GM13976 (cell line): ENCODE measurements around the gene FETUB.

Source experiments
- DNase-seq: peaks from one replicate; pipeline ENCODE4 v3.0.0; 2012; ENCODE audit warnings: low spot score
- in situ Hi-C: fragments of 300-500 bp; cut with MboI; formaldehyde crosslinking; loops from one replicate; pipeline ENCODE4 v1.12.0; 2022; ENCODE audit warnings: low sequenced_read_pairs, mixed read lengths, inconsistent platforms; ENCODE audit not compliant: unreplicated experiment
- TF ChIP-seq, protein P1 (sequence below): IDR thresholded peaks from 2 replicates; pipeline ENCODE4 v1.5.1; 2012; ENCODE audit warnings: borderline replicate concordance, mild to moderate bottlenecking; ENCODE audit not compliant: insufficient read depth; ENCODE audit errors: extremely low read depth, missing control alignments, control extremely low read depth

Gene FETUB

DNA sequence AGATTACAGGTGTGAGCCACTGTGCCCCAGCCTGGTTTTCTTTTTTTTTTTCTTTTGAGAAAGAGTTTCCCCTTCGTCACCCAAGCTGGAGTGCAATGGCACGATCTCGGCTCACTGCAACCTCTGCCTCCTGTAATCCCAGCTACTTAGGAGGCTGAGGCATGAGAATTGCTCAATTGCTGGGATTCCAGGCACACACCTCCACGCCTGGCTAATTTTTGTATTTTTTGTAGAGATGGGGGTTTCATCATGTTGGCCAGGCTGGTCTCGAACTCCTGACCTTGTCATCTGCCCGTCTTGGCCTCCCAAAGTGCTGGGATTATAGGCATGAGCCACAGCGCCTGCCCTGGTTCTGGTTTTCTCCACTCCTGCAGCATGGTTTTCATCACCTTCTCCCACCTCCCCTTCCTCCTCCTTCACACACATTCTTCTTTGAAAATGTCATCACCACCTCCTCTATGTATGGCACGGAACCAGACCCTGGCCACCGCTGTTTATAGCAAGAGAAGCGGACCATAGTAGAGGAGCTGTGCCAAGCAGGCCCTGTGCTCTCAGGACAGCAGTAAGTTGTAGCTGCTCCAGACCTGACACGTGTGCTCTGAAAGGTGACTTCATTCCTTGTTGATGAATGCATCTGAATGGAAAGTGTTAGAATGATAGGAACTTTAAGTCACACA is 42.0 kb upstream of the FETUB start:
- in situ Hi-C loops: no loop called here
- no peak for DNase-seq
- TF ChIP-seq, protein P1, sequence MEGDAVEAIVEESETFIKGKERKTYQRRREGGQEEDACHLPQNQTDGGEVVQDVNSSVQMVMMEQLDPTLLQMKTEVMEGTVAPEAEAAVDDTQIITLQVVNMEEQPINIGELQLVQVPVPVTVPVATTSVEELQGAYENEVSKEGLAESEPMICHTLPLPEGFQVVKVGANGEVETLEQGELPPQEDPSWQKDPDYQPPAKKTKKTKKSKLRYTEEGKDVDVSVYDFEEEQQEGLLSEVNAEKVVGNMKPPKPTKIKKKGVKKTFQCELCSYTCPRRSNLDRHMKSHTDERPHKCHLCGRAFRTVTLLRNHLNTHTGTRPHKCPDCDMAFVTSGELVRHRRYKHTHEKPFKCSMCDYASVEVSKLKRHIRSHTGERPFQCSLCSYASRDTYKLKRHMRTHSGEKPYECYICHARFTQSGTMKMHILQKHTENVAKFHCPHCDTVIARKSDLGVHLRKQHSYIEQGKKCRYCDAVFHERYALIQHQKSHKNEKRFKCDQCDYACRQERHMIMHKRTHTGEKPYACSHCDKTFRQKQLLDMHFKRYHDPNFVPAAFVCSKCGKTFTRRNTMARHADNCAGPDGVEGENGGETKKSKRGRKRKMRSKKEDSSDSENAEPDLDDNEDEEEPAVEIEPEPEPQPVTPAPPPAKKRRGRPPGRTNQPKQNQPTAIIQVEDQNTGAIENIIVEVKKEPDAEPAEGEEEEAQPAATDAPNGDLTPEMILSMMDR: no peak

DNA sequence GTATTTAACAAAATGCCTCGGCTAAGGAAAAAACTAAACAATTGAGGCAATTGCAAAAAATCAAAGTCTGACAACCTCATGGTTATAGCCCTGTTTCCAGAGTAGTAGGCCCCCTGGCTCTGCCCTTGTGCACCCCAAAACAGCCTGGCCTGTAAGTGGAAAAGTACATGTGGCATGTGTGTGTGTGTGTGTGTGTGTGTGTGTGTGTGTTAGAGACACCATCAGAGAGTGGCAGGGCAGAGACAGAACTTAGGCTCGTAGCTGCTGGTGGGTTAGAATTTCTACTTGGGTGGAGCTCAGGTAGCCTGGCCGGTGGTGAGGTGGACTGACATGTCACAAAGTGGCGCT is 41.4 kb upstream of the FETUB start:
- in situ Hi-C loops: no loop called here
- no peak for DNase-seq
- TF ChIP-seq, protein P1: no peak

DNA sequence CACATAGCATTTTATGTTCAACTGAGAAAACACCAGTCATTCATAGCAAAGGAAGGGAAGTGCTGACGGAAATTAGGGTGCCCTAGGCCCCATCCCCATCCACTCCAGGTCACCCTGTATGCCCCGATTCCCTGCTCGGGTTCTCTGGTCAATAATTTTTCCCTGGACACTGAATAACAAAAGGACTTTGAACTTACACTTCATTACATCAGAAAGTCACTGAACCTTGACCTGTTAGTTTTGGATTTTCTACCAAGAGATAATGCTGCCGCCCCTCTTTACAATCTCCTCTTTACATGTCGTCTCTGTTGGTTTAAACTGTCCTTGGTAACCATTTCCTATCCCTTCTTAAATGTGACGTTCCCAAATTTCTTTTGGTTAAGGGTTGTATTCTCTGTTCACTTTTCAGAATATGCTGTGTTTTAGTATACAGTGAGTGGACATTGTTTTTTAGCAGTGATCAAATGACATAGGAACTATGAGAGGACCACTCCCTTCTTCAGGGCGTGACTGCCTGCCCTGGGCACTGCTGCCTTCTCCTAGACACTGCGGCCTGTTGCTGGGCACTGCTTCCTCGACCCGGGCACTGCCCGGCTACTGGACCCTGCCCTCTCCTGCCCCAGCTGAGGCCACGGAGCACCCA is 40.9 kb upstream of the FETUB start:
- no peak for DNase-seq
- in situ Hi-C loops: no loop called here
- TF ChIP-seq, protein P1: no peak

DNA sequence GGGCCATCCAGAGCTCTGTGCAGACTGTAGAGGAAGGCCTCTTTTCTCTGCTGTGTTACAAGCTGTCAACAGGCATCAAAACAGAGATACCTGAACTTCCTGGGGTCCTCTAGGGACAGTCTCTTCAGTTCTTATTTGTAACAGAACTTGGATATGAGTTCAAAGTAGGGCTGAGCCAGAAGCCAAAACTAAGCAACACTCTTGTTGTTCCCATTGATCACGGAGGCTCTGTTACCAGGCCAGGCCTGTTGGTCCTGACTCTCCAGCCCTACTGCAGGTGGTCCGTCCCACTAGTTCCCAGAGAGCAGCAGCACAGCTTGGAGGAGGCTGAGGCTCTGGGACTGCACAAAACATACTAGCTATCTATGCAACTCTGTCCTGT is 40.4 kb upstream of the FETUB start:
- in situ Hi-C loops: no loop called here
- TF ChIP-seq, protein P1: no peak
- no peak for DNase-seq

DNA sequence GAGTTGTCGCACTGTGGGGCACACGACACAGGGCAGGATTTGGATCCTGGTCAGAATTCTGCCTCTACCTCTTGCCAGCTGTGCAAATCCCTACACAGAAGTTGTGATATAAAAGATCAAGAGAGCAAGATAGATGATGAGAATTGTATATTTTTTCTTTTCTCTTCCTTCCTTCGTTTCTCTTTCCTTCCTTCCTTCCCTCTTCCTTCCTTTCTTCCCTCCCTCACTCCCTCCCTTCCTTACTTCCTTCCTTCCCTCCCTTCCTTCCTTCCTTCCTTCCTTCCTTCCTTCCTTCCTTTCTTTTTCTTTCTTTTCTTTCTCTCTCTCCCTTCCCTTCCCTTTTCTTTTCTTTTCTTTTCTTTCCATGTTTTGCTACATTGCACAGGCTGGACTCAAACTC is 39.3 kb upstream of the FETUB start:
- DNase-seq: no peak
- TF ChIP-seq, protein P1: no peak
- in situ Hi-C loops: no loop called here

DNA sequence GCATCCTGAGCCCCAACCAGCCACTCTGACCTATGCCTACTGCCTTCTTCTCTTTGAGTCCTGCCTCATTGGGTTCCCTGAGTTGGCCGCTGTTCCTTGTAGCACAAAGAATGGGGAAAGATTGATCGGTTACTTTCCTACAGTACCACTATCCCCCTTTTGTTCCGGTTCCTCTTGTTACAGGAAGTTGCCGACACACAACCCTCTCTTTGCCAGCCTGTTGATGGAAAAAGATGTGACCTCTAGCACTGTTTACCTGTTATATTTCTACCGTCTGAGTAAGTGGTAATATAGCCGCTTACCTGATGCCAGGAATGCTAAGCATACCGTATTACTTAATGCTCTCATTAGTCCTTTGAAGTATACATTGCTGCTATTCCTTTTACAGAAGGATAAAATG is 37.0 kb upstream of the FETUB start:
- DNase-seq: no peak
- TF ChIP-seq, protein P1: no peak
- in situ Hi-C loops: no loop called here
